GM18502 (cell line): ENCODE results near the gene PANK1.
A peak's percentile ranks its signal among the peaks of the same experiment; 100 is the strongest.

Source experiments
- ATAC-seq: cut with Tn5 transposase; IDR thresholded peaks from one replicate; pipeline ENCODE4 v1.9.1; 2021; ENCODE audit warnings: mild to moderate bottlenecking; ENCODE audit not compliant: unreplicated experiment, poor library complexity

The PANK1 gene

DNA sequence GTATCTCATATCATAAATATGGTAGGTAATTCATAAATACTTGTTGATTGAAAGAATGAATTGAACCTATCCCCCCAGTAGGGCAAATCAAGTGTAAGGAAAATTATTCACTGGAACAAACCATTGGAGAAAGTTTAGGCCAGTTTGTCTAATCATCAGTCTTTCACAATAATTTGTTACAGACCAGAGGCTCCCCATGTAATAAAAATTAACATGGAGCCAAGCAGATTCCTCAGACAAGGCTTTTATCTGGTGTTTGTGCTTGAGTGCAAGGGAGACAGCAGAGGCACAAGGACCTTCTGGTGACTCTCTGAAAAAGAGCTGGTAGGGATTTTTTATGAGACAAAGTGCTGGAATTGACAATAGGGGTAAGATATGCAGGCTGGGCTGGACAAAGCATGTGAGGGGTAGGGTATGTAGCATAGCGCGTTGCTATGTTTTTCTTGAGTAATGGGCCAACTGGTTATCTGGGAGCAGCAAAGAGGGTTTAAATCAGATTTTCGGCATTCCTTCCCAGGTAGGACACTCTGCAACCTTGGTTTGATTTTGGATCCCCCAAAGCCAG is 7.8 kb upstream of the PANK1 start:
- no peak for ATAC-seq

DNA sequence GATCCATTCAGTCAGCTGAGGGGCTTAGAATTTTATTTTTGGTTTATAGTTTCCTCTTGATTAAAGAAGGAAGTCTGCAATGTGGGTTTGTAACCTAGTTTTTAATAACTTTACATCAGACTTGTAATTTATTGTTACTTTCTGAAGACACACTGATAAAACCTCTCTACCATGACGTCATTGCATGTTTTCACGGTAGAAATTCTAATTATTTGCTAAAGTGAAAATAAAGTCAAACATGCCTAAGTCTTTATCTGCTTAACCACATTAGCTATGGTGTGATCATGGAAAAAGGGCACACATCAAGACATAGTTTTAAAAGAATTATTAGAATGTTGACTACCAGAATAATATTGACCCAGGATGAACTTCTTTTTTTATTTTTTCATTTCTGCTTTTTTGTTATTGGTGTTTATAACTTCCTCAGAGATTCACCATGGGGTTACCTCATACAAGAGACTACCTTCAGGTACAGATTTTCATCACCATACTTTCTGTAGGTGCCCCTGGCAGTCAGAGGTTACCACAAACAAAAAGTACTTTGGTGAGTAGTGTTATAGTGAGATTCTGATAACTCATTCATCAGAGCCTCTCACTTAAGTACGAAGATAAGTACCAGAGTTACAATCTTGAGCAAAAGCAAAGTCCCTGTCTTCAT is 7.0 kb upstream of the PANK1 start:
- ATAC-seq, result peak; percentile 64

DNA sequence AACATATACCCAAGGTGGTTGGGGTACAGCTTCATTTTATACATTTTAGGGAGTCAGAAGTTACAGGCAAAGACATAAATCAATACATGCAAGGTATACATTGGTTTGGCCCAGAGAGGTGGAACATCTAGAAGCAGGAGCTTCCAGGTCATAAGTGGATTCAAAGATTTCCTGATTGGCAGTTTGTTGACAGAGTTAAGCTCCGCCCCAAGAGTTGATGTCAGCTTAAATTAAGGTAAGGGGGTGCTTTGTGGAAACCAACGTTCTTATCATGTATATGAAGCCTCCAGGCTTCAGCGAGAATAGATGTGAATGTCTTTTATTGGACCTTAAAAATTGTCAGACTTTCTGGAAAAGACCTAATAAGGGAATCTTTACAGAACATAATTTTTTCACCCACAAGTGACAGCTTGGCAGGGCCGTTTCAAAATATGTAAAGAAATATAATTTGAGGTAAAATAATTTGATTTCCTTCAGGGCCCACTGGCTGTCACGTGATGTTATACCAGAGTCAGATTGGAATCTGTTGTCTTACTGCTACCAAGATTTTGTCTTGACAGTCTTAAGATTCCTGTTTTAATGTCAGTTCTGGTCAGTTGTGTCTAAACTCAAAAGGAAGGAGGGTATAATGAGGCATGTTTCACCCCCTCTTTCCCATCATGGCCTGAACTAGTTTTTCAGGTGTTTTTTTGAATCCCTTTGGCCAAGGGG is 6.3 kb upstream of the PANK1 start:
- ATAC-seq, result no peak

DNA sequence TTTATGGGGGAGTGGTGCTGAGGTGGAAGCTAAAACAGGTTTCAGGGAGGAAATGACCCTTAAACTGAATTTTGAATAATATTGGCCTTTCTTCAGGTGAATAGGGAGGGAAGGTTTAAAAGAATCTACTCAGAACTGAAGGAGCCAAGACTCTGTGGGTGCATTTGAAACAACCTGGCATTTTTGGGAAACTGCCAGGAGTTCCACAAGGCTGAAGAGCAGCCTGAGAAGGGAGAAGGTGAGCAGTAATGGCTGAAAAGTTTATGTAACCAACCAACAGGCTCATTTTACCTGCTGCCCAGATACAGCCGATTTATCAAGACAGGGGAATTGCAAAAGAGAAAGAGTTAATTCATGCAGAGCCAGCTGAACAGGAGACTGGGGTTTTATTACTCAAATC is 4.0 kb upstream of the PANK1 start:
- no peak for ATAC-seq

DNA sequence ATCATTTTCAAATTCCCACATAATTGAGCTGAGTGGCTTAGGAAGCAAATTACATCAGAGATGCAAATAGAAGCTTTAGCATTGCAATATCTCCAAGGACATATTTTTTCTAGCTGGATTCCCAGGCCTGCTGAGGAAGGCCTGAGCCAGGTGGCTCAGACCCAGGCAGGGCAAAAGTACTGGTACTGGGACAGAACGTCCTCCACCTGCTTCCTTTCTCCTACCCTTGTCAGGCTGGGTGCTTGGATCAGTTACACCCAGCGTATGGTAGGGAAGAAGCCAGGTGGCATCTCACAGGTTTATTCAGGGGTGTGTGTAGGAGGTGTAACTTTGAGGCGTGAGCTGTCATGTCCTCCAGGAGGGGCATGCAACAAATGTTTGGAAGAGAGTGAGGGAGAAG is 3.0 kb upstream of the PANK1 start:
- no peak for ATAC-seq

DNA sequence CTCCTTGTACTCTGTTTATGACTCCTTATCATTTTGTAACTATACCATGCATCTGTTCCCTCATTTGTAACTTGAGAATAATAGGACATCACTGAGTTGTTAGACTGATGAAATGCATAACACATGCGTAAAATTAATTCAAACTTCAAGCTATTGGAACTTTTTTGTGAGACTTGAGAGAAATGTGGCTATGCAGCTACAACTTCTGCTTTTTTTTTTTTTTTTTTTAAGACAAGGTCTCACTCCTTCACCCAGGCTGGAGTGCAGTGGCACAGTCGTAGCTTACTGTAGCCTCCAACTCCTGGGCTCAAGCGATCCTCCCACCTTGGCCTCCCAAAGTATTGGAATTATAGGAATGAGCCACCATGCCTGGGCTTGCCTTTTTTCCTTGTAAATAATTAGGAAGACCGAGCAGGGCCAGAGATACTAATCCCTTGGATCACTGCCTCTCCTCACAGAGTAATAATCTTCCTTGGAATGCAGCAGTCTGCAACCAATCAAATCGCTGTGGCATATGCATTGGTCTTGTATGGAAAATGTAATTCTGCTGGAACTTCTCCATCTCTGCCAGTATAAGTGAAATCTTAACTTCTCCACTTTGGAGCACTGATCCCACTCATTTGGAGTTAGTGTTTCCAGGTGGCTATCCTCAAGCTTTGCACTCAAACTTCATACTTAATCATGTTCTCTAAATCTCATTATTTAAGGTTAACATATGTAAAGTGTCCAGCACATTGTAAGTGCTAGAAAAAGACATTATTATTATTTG is 2.0 kb upstream of the PANK1 start:
- ATAC-seq, result no peak

DNA sequence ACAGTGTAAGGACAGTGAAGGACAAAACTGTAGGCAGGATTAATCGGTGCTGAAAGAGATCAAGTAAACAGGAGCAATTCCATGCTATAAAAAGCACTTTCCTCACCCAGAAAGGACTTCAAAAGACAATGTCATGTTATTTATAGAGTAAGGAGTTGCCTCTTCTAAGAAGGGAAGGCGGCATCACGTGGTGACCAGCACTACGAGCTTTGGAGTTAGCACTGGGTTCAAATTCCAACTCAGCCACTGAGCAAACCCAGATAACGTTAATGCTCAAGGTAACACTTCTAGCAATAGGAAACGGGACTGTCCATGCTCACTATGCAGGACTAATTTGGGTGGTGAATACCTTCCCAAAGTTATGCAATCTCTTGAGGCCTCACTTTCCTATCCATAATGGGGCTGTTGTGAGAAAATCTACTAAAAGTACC is 715 bp upstream of the PANK1 start:
- no peak for ATAC-seq

DNA sequence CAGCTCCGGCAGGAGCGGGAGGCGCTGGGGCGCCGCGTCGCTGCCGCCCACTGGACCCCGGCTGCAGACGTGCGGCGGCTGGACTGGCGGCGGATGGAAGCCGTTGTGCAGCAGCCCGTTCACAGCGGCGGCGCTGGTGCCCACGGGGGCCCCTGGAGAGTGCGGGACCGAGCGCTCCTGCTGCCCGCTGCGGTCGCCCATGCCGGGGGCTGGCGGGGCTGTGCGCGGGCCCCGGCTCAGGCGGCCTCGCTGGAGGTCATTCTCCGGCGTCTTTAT is 413 bp downstream of the PANK1 start:
- ATAC-seq, result peak; percentile 41

DNA sequence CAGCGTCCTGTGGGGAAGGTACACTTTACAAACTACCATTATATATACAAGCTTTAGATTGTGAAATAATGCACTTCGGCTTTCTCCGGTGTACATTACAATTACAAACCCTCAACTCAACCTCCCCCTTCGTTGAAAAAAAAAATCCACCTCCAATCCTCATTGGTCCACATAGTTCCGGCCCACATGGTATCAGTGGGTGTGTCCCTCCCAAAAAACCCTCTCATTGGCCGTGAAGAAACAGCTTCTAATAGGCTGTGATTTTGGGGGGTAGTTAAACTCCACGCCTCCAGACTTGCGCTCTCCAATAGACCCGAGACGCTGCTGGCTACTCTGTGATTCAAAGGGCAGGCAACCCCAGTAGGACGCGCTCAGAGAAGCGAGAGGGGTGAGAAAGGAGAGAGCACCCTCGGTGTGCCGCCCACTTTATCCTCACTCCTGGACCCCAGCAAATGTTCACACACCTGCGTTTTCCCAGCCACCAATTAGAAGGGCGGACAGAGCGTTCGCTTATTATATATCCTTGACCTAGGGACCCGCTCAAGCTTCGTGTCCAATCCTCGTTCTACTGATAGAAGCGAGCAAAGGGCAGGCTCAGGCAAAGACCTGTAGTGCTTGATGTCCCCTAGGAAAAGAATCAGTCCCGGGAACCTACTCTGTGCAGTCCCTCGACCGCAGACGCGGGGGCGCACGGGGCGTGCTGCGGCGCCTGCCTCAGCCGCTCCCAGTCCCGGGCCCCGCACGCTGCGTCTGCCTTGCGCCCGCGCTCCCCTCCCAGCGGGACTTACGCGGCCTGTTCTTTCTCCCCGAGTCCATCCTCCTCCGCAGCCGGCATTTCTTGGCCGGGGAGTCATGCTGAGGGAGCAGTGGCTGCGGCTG is 991 bp downstream of the PANK1 start:
- ATAC-seq, result peak; percentile 89

DNA sequence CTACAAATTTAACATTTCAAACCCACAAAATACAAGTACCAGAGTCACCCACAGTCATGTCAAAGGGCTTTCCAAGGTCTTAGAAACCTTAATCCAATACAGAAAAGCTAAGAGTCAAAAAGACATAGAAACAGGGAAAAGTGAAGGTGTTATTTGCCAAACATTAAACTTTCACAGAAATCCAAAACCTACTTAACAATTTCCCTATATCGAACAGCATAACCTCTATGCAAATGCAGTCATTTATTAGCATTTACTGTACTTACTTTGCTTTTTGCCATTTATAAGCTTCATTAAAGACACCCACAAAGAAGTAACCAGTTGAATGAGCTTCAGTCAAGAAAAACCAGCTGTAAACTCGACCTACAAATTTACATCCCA is 1.6 kb downstream of the PANK1 start:
- no peak for ATAC-seq

DNA sequence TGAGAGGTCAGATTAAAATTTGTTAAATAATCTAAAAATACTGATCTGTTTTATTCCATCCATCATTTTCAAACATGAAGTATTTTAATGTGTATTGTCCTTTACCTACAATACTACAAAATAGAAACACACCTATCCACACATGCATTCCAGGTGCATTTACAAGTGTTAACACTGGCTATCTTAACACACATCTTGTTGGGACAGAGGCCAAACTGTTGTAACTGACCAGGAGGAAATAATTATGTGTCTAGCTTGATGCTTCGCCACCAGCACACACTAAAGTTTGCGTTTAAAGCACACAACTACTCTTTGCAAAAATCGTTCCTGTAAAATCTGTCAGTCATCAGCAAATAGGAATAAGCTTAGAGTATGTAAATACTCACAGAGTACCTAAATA is 2.8 kb downstream of the PANK1 start:
- no peak for ATAC-seq

DNA sequence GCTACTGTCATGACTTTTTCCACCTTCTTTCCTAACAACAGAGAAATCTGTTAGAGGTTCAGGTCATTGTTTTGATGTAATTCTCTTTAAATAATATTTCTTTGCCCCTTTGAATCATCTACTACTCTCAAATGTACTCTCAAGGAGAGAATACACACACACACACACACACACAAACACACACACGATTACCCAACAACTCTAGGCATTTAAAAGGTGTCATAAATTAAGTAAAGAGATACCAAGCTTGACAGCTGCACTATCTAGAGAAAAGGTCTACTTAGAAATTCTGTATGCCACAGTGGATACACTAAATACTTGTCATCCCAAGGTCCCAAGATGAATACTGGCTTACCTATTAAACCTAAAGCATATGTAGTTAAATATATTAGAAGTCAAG is 4.8 kb downstream of the PANK1 start:
- ATAC-seq, result no peak

DNA sequence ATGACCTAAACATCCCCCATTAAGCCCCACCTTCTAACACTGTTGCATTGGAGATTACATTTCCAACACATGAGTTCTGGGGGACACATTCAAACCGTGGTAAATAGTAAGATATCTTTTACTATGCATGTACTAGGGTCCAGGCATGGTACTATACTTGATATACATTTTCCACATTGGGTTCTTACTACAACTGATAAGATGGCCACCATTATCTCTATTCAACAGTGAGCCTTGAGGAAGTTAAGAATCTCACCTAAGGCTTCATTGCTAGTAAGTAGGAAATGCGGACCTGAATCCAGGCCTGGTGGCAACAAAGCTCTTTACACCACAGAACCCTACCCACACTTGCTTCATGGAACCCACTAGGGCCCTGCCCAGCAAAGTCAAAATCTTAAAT is 5.7 kb downstream of the PANK1 start:
- no peak for ATAC-seq

DNA sequence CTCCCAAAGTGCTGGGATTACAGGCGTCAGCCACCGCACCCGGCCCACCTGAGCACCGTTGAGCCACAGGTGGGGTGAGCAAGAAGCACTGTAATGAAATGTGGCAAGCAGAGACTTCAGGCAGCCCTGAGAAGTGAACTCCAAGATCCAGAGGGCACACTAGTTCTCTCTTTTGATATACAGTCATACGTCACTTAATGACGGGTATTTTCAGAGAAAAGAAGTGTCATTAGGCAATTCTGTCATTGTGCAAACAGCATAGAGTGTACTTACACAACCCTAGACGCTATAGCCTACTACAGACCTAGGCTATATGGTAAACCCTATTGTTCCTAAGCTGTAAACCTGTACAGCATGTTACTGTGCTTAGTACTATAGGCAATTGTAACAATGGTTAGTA is 7.9 kb downstream of the PANK1 start:
- no peak for ATAC-seq

DNA sequence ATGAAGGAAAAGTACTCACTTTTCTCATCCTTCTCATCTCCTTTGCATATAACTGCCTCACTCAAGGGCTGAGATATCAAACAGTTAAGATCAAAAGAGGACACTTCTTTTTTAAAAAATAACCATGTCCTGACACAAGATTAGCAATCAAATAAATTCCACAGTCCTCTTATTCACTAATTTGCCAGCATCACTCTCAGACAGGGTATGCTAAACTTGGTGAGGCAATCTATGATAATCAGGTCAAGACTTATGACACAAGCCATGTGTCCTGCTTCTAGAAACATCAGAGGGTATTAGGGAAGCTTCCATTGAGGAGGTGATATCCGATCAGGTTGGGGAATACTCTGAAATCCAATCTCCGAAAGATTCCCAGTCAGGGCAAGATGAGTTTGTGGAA is 10.4 kb downstream of the PANK1 start:
- no peak for ATAC-seq

DNA sequence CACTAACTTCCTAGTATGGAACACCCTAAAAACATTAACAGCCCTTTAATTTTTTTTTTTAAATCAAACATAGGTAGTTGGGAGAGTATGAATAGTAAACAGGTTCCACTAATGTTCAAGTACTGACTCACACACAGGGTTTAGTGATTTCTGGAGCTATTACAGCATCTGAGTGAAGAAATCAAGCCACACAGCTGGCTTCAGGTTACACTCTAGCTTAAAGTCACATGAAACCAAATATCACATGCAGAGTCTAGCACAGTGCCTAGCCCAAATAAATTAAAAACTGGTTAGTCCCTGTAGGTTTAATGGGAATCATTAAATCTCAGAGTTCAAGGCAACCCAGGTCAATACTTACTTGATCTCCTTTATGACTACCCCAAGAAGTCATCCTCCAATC is 11.6 kb downstream of the PANK1 start:
- no peak for ATAC-seq

DNA sequence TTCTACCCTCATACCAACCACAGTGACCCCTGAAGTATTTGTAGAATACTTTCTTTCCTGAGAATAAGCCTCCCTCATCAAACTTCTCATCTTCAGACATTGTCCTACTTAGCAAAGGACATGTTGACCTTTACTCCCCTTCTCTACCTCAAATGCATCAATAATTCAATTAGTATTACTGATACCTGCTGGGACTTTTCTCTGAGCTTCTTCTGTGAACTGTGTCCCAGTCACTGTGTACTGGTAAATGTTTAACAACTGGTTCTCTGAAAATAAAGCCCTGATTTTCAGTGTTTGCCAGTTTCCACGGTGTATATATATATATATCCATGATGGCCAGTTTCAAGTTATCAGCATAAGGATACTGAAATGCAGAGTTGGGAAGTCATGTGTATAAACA is 12.2 kb downstream of the PANK1 start:
- ATAC-seq, result no peak

DNA sequence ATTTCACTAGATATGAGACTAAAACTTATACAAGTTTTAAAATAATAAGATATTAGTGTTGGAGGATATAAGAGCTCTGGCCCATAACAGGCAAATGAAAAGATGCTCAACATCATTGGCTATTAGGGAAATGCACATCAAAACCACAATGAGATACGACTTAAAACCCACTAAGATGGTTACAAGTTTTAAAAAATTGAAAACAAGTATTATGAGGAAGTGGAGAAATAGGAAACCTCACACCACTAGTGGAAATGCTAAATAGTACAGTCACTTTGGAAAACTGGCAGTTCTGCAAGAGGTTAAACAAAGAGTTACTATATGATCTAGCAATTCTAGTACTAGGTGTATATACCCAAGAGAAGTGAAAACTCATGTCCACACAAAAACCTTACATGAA is 17.2 kb downstream of the PANK1 start:
- ATAC-seq, result no peak

DNA sequence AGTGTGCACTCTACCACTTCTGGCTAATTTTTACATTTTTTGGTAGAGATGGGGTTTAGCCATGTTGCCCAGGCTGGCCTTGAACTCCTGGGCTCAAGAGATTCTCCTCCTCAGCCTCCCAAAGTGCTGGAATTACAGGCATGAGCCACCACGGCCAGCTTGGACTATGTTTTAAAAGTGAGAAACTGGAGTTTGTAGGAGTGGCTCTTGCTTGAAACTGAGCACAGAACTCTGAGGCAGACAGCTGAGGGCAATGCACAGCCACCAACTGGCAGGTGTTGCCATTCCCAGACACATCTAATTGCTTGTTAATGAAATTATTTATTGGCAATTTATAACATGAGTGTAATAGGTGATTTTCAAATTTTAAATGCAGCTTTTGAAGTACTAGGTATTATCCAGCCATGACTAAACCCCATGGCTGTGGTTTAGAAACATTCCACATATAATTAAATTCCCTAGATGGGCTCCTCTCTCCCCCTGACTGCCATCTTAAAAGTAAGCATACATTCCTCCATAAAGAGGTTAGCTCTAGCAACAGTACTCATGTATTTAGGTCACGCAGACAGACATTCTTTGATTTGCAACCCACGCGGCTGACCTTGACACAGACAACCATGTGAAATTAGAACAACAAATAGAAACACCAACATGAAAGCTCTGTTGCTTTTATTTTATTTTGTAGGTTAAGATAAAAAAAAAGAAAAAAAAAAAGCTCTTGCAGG is 19.8 kb downstream of the PANK1 start:
- ATAC-seq, result no peak

DNA sequence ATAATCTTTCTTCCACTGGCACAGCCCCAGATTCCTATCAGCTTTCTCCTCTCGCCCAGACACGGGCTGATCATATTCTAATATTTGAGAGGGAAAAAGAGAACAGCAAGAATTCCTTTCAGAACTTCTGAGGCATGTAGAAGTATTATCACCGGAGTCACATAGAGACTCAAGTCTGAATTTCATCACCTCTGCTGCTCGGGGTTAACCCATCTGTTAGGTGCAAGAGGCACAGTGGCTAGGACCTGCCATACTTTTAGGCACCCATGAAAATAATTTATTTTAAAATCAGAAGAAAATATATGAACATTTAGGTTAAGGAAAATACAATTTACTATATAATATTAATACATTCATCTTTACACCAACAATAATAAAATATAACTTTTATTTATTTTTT is 21.0 kb downstream of the PANK1 start:
- ATAC-seq, result no peak
